ENCODE data around the gene ZNF746. TPM values are rescaled to one million over a fixed set of nuclear protein-coding genes. Genes with fewer than 3 reads are reported as not detected.

The ZNF746 gene
- total and polyA plus RNA-seq, 9 of the 15 experiments (the other 6 are each of a cell fraction or from before 2014, with no cell fraction given): 1.7 to 31.6 (median 13.3) TPM

GRCh38 chr7:149460493-149461277 lies 36.9 kb downstream of the ZNF746 start, which contains the start of gene ZNF777 (continued):
- TF ChIP-seq AFF1 (IDR thresholded peaks at IDR 0.05; ENCODE audit: low read depth in 1 of 2, partially characterized antibody in 2 of 2): no peak
- peak; percentile 70; the same call in 1 of the 2 replicates for TF ChIP-seq ZNF609 (CRISPR knock-in tag; IDR thresholded peaks at IDR 0.05; ENCODE audit: borderline replicate concordance)
- no peak for TF ChIP-seq POLR2AphosphoS2 (IDR thresholded peaks at IDR 0.05; ENCODE audit: low read length)
- no peak for TF ChIP-seq HEY1 (CRISPR knock-in tag; IDR thresholded peaks at IDR 0.05; ENCODE audit: borderline replicate concordance)
- no peak for TF ChIP-seq ZFPM2 (CRISPR knock-in tag; IDR thresholded peaks at IDR 0.05)
- TF ChIP-seq TCF15 (CRISPR knock-in tag; IDR thresholded peaks at IDR 0.05): no peak
- no peak for TF ChIP-seq NCOA1 (IDR thresholded peaks at IDR 0.05; ENCODE audit: low read depth)
- no peak for TF ChIP-seq SMARCC2 (IDR thresholded peaks at IDR 0.05; ENCODE audit: low read depth)
- no peak for TF ChIP-seq MCM7 (IDR thresholded peaks at IDR 0.05)
- TF ChIP-seq MYBL2 (IDR thresholded peaks at IDR 0.05; ENCODE audit: low read depth): no peak
- no peak for TF ChIP-seq MYBL2 (CRISPR knock-in tag; IDR thresholded peaks at IDR 0.05; ENCODE audit: borderline replicate concordance)
- TF ChIP-seq MLX (CRISPR knock-in tag; conservative IDR thresholded peaks at IDR 0.05): 0 out of 4 replicates have a peak, but pooled peaks of 1 of the 2 experiments have one; percentile 76
- no peak for TF ChIP-seq EHMT2 (IDR thresholded peaks at IDR 0.05)
- no peak for TF ChIP-seq U2AF1 (optimal IDR thresholded peaks at IDR 0.05; ENCODE audit: low read depth, low read length)
- no peak for TF ChIP-seq COPS2 (conservative IDR thresholded peaks at IDR 0.05)
- no peak for TF ChIP-seq YBX1 (IDR thresholded peaks at IDR 0.05)

Data from K562 (cell line).